Body of pancreas (tissue), 4 donors: Measurements from ENCODE around the gene HSPH1. TPM values are rescaled to one million over a fixed set of nuclear protein-coding genes. Genes with fewer than 3 reads are reported as not detected.
"Not testable (repeated sequence)": the region's sequence is repeated elsewhere in the genome, so short reads cannot be mapped to it uniquely, and the experiment has no call there.

Source experiments
- ATAC-seq: fragments of 150-250 bp; one replicate; pipeline ENCODE4 v1.9.1; 2016
- DNase-seq, 4 donors: peaks; one replicate each; pipeline ENCODE4 v3.0.0-alpha.2; 2019
- H3K27ac ChIP-seq, 4 donors: fragments of 200-600 bp; sonication (generic); 1 replicate in 3 of 4; 2 replicates in 1 of 4; pipeline versions ENCODE4 v1.5.1 to v1.6.1; 2016 to 2019; ENCODE audit warnings: mild to moderate bottlenecking in 1 of 4, mixed read lengths in 1 of 4, moderate library complexity in 1 of 4
- H3K27me3 ChIP-seq, 2 donors: fragments of 200-600 bp; sonication (generic); one replicate each; pipeline ENCODE4 v1.6.0; 2016; ENCODE audit warnings: mild to moderate bottlenecking in 1 of 2
- H3K36me3 ChIP-seq, 2 donors: fragments of 200-600 bp; sonication (generic); replicated peaks in 1 of 2; 2 replicates each; pipeline ENCODE4 v1.5.1; 2016; ENCODE audit warnings: low read depth in 2 of 2; ENCODE audit not compliant: insufficient read depth in 1 of 2
- H3K4me1 ChIP-seq: fragments of 200-600 bp; sonication (generic); one replicate; pipeline ENCODE4 v1.6.0; 2016
- H3K4me3 ChIP-seq, 2 donors: fragments of 200-600 bp; sonication (generic); 1 replicate in 1 of 2; 2 replicates in 1 of 2; pipeline ENCODE4 v1.5.1; 2016 to 2019
- H3K9me3 ChIP-seq, 3 donors: fragments of 200-600 bp; sonication (generic); 1 replicate in 2 of 3; 2 replicates in 1 of 3; pipeline ENCODE4 v1.5.1; 2016
- POLR2A ChIP-seq, 3 donors: fragments of 450-650 bp; IDR thresholded peaks; one replicate each; pipeline ENCODE4 v1.6.1; 2016; ENCODE audit warnings: antibody characterized with exemption in 3 of 3, mild to moderate bottlenecking in 2 of 3
- WGBS, 2 donors: methylation state at CpG; one replicate each; pipeline ENCODE4 v1.1.5; 2017; 5-methylcytosine and 5-hydroxymethylcytosine counted together
- intact Hi-C: fragments of 100-400 bp; cut with DNase I; formaldehyde crosslinking; loops from one replicate; pipeline ENCODE4 v1.15.1; 2023
- total RNA-seq, 2 donors: library from RNA; depleted of rRNA; stranded (reverse); fragments of >200 nt; gene quantifications; one replicate each; pipeline ENCODE4 v1.1.0, GENCODE V29; 2016
- TF ChIP-seq, protein P1 (sequence below), 7 experiments: fragments of 450-650 bp in 4 of 7; fragments of 200-600 bp in 3 of 7; sonication (generic) in 3 of 7; IDR thresholded peaks; one replicate each; pipeline ENCODE4 v1.5.1; 2016 to 2019; ENCODE audit warnings: antibody characterized with exemption in 7 of 7

HSPH1 gene
- total RNA-seq, 2 donors from 2014 or later: 20.5 to 28.0 TPM

DNA sequence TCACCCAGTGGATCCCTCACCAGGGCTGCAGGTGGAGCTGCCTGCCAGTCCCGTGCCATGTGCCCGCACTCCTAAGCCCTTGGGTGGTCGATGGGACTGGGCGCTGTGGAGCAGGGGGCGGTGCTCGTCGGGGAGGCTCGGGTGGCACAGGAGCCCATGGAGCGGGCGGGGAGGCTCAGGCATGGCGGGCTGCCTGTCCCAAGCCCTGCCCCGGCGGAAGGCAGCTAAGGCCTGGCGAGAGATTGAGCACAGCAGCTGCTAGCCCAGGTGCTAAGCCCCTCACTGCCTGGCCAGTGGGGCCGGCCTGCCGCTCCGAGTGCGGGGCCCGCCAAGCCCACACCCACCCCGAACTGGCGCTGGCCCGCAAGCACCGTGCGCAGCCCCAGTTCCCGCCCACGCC lies 21.3 kb upstream of the HSPH1 start:
- intact Hi-C loops: no loop called here
- WGBS, 2 donors: 89 to 93% methylated on average over 10 to 21 of the region's 26 CpGs

DNA sequence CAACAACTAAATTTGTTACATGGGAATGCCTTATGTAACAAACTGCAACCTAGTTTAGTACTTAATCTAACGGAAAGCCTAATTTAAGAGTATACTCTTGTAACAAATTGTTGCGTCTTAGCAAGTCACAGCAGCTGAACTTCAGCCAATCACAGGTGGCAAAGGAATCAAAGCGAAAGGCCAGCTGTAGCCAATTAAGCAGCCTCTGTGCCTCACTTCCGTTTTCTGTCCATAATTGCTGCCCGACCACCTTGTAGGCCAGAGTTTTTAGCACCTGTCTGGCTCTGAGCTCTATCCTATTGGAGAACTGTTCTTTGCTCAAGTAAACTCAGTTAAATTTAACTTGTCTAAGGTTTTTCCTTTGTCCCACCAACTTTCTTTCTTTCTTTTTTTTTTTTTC lies 18.1 kb upstream of the HSPH1 start:
- no peaks in the 10 kb centered on the region for H3K9me3 ChIP-seq
- ATAC-seq (no peak), DNase-seq (no peak)
- no peak overlapping the region for H3K27ac ChIP-seq
- intact Hi-C loops: no loop called here
- H3K36me3 ChIP-seq: no peaks in the 10 kb centered on the region
- TF ChIP-seq POLR2A (IDR thresholded peaks at IDR 0.05): no peak
- TF ChIP-seq, protein P1, sequence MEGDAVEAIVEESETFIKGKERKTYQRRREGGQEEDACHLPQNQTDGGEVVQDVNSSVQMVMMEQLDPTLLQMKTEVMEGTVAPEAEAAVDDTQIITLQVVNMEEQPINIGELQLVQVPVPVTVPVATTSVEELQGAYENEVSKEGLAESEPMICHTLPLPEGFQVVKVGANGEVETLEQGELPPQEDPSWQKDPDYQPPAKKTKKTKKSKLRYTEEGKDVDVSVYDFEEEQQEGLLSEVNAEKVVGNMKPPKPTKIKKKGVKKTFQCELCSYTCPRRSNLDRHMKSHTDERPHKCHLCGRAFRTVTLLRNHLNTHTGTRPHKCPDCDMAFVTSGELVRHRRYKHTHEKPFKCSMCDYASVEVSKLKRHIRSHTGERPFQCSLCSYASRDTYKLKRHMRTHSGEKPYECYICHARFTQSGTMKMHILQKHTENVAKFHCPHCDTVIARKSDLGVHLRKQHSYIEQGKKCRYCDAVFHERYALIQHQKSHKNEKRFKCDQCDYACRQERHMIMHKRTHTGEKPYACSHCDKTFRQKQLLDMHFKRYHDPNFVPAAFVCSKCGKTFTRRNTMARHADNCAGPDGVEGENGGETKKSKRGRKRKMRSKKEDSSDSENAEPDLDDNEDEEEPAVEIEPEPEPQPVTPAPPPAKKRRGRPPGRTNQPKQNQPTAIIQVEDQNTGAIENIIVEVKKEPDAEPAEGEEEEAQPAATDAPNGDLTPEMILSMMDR (IDR thresholded peaks at IDR 0.05): no peak
- H3K4me1 ChIP-seq: no peaks in the 10 kb centered on the region
- WGBS, 2 donors: 78 to 91% methylated on average over 5 of the region's 5 CpGs
- no peaks in the 10 kb centered on the region for H3K27me3 ChIP-seq
- H3K4me3 ChIP-seq: no peak overlapping the region

More for the DNA sequence above, 21.3 kb upstream of the HSPH1 start:
- Histone ChIP-seq H3K27ac (no peak overlapping the region), H3K9me3 (no peaks in the 10 kb centered on the region), H3K4me1 (no peaks in the 10 kb centered on the region), H3K27me3 (no peaks in the 10 kb centered on the region), H3K36me3 (no peaks in the 10 kb centered on the region), H3K4me3 (no peak overlapping the region)
- TF ChIP-seq POLR2A (IDR thresholded peaks at IDR 0.05): no peak
- TF ChIP-seq, protein P1 (IDR thresholded peaks at IDR 0.05): no peak
- no peak for DNase-seq
- no peak for ATAC-seq

DNA sequence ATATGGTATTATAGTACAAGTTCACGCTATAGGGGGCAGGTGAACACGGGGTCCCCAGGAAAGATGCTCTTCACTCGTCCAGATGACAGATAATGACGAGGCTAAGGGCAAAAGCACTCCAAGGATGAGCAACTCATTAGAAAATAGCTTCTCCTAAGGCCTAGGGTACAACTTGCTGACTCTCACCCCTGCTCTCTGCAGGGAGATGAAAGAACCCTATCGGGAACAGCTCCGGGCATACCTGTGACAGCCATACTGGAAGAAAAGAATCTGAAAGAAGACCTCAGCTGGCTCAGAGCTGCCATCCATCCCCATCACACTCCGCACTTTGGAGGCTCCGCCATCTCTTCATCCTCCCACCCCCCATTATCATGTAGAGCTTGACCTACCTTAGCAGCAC lies 17.5 kb upstream of the HSPH1 start:
- no peaks in the 10 kb centered on the region for H3K4me1 ChIP-seq
- no peak for DNase-seq
- no peak overlapping the region for H3K27ac ChIP-seq
- no peak for TF ChIP-seq POLR2A (IDR thresholded peaks at IDR 0.05)
- TF ChIP-seq, protein P1 (IDR thresholded peaks at IDR 0.05): no peak
- no peak overlapping the region for H3K4me3 ChIP-seq
- no peak for ATAC-seq
- intact Hi-C loops: no loop called here
- WGBS, 2 donors: 68 to 86% methylated on average over 8 of the region's 8 CpGs
- H3K27me3 ChIP-seq: no peaks in the 10 kb centered on the region
- H3K36me3 ChIP-seq: no peaks in the 10 kb centered on the region
- H3K9me3 ChIP-seq: no peaks in the 10 kb centered on the region

DNA sequence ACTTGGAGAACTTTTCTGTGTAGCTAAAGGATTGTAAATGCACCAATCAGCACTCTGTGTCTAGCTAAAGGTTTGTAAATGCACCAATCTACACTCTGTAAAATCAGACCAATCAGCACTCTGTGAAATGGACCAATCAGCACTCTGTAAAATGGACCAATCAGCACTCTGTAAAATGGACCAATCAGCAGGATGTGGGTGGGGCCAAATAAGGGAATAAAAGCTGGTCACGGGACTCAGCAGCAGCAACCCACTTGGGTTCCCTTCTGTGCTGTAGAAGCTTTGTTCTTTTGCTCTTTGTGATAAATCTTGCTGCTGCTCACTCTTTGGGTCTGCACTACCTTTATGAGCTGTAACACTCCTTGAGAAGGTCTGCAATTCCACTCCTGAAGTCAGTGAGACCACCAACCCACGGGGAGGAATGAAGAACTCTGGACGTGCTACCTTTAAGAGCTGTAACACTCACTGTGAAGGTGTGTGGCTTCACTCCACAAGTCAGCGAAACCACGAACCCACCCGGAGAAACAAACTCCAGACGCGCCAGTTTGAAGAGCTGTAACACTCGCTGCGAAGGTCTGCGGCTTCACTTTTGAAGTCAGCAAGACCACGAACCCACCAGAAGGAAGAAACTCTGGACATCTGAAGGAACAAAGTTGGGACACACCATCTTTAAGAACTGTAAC lies 16.2 kb upstream of the HSPH1 start:
- H3K27me3 ChIP-seq, H3K4me3 ChIP-seq, H3K9me3 ChIP-seq, DNase-seq, H3K36me3 ChIP-seq, intact Hi-C loops, H3K27ac ChIP-seq, ATAC-seq, H3K4me1 ChIP-seq: not testable (repeated sequence)
- 83 to 84% methylated on average over 12 of the region's 12 CpGs for WGBS, 2 donors

DNA sequence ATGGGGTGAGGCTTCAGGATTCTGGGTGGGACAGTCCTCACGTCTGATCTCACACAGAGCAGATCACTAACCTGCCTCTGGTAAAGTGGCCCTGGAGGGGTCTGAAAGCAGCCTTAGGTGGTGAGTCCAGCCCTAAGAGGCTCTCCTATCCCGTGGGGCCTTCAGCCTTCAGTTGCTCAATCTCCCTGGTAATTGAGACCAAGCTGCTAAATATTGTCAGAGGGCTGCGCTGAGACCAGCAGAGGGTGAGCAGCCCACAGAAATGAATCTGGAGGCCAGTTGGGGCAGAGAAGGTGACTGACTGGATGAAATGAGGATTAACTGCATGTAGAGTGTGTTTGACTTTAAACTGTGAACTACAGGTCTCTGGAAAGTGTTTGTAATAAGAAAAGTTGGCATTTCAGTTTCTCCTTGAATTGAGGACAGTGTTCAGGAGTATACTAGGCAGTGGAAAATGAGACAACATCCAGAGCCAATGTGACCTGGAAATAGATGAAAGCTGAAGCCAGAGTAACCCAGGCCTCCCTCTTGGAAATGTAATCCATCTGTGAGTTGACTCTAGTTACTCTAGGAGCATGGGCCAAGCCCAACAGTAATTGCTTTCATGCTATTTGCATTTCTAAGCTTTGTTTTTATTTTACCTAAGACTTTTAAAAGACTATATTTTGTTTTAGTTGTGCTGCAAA lies 14.3 kb upstream of the HSPH1 start:
- Histone ChIP-seq H3K27ac (no peak overlapping the region), H3K9me3 (no peaks in the 10 kb centered on the region), H3K36me3 (no peaks in the 10 kb centered on the region), H3K4me3 (no peak overlapping the region), H3K4me1 (no peaks in the 10 kb centered on the region), H3K27me3 (no peaks in the 10 kb centered on the region)
- intact Hi-C loops: no loop called here
- 66 to 75% methylated on average over 3 of the region's 3 CpGs for WGBS, 2 donors
- TF ChIP-seq, protein P1 (IDR thresholded peaks at IDR 0.05): no peak
- no peak for TF ChIP-seq POLR2A (IDR thresholded peaks at IDR 0.05)
- no peak for ATAC-seq
- no peak for DNase-seq
